H9 (cell line): ENCODE results near the gene CACNA2D3. TPM values are rescaled to one million over a fixed set of nuclear protein-coding genes. Genes with fewer than 3 reads are reported as not detected.

Source experiments
- DNase-seq: peaks from one replicate; pipeline ENCODE4 v3.0.0-alpha.2; 2017
- H2AFZ ChIP-seq: one replicate; pipeline ENCODE4 v1.6.1; 2013; ENCODE audit warnings: mild to moderate bottlenecking, low read length, control low read depth, moderate library complexity
- H2AK5ac ChIP-seq: 2 replicates; pipeline ENCODE4 v1.6.1; 2013; ENCODE audit warnings: low read length, control low read depth, mixed read lengths; ENCODE audit not compliant: insufficient read length
- H2BK120ac ChIP-seq: one replicate; pipeline ENCODE4 v1.6.1; 2013; ENCODE audit warnings: low read depth, mild to moderate bottlenecking, low read length, control low read depth, inconsistent platforms; ENCODE audit not compliant: poor library complexity, severe bottlenecking
- H2BK12ac ChIP-seq: 2 replicates; pipeline ENCODE4 v1.6.1; 2013; ENCODE audit warnings: low read length, control low read depth, mixed read lengths, low read depth; ENCODE audit not compliant: insufficient read length
- H2BK15ac ChIP-seq: 2 replicates; pipeline ENCODE4 v1.6.1; 2013; ENCODE audit warnings: low read depth, low read length, control low read depth
- H2BK20ac ChIP-seq: one replicate; pipeline ENCODE4 v1.6.1; 2013; ENCODE audit warnings: low read depth, mild to moderate bottlenecking, low read length, control low read depth, inconsistent platforms; ENCODE audit not compliant: poor library complexity, severe bottlenecking
- H2BK5ac ChIP-seq: 2 replicates; pipeline ENCODE4 v1.6.1; 2013; ENCODE audit warnings: low read length, control low read depth, mixed read lengths; ENCODE audit not compliant: insufficient read length
- H3K14ac ChIP-seq: 2 replicates; pipeline ENCODE4 v1.6.1; 2013; ENCODE audit warnings: low read length, control low read depth; ENCODE audit not compliant: insufficient read depth
- H3K18ac ChIP-seq: 2 replicates; pipeline ENCODE4 v1.6.1; 2013; ENCODE audit warnings: low read depth, mild to moderate bottlenecking, mixed read lengths, low read length, control low read depth; ENCODE audit not compliant: insufficient read length
- H3K23ac ChIP-seq: 2 replicates; pipeline ENCODE4 v1.6.1; 2013; ENCODE audit warnings: low read length, control low read depth, mixed read lengths, low read depth; ENCODE audit not compliant: insufficient read length
- H3K23me2 ChIP-seq: 2 replicates; pipeline ENCODE4 v1.6.1; 2013; ENCODE audit warnings: low read depth, mild to moderate bottlenecking, mixed read lengths, low read length, control low read depth; ENCODE audit not compliant: insufficient read length, poor library complexity, severe bottlenecking
- H3K27ac ChIP-seq: 2 replicates; pipeline ENCODE4 v1.5.1; 2013; ENCODE audit warnings: low read length, control low read depth, mixed read lengths, low read depth; ENCODE audit not compliant: insufficient read length
- H3K27me3 ChIP-seq: 2 replicates; pipeline ENCODE4 v1.6.1; 2013; ENCODE audit warnings: low read length, control low read depth, inconsistent platforms; ENCODE audit not compliant: insufficient read depth
- H3K4ac ChIP-seq: 2 replicates; pipeline ENCODE4 v1.6.1; 2013; ENCODE audit warnings: low read depth, mild to moderate bottlenecking, control low read depth, inconsistent platforms, low read length, moderate library complexity
- H3K4me1 ChIP-seq: 2 replicates; pipeline ENCODE4 v1.6.1; 2013; ENCODE audit warnings: low read length, control low read depth, inconsistent platforms; ENCODE audit not compliant: insufficient read depth
- H3K4me2 ChIP-seq: 2 replicates; pipeline ENCODE4 v1.6.1; 2013; ENCODE audit warnings: low read length, control low read depth, mixed read lengths; ENCODE audit not compliant: insufficient read length, insufficient read depth
- H3K56ac ChIP-seq: 2 replicates; pipeline ENCODE4 v1.6.1; 2013; ENCODE audit warnings: low read depth, mild to moderate bottlenecking, mixed read lengths, low read length, control low read depth; ENCODE audit not compliant: insufficient read length
- H3K79me1 ChIP-seq: 2 replicates; pipeline ENCODE4 v1.6.1; 2013; ENCODE audit warnings: low read depth, mild to moderate bottlenecking, moderate library complexity, low read length, control low read depth, inconsistent platforms; ENCODE audit not compliant: insufficient read depth, poor library complexity, severe bottlenecking
- H3K79me2 ChIP-seq: 2 replicates; pipeline ENCODE4 v1.6.1; 2013; ENCODE audit warnings: low read length, control low read depth, inconsistent platforms; ENCODE audit not compliant: insufficient read depth
- H3K9ac ChIP-seq: 2 replicates; pipeline ENCODE4 v1.6.1; 2013; ENCODE audit warnings: low read length, control low read depth, mixed read lengths; ENCODE audit not compliant: insufficient read length; ENCODE audit errors: extremely low read depth
- H3K9me3 ChIP-seq: one replicate; pipeline ENCODE4 v1.6.1; 2013; ENCODE audit warnings: low read depth, low read length, inconsistent platforms; ENCODE audit not compliant: control insufficient read depth
- H3T11ph ChIP-seq: one replicate; pipeline ENCODE4 v1.6.1; 2013; ENCODE audit warnings: mild to moderate bottlenecking, low read length, control low read depth, inconsistent platforms
- H4K20me1 ChIP-seq: one replicate; pipeline ENCODE4 v1.6.1; 2013; ENCODE audit not compliant: control insufficient read depth, insufficient read length, insufficient read depth
- H4K5ac ChIP-seq: 2 replicates; pipeline ENCODE4 v1.6.1; 2013; ENCODE audit warnings: low read depth, mild to moderate bottlenecking, mixed read lengths, low read length, control low read depth; ENCODE audit not compliant: insufficient read length
- H4K8ac ChIP-seq: replicated peaks from 2 replicates; pipeline ENCODE4 v1.6.1; 2013; ENCODE audit warnings: low read length, control low read depth, mixed read lengths, low read depth; ENCODE audit not compliant: insufficient read length
- H4K91ac ChIP-seq: 2 replicates; pipeline ENCODE4 v1.6.1; 2013; ENCODE audit warnings: low read depth, mild to moderate bottlenecking, moderate library complexity, mixed read lengths, low read length, control low read depth; ENCODE audit not compliant: insufficient read length
- H3K27ac Mint-ChIP-seq, 3 experiments: 2 replicates in 2 of 3; 3 replicates in 1 of 3; pipeline ENCODE4 v1.8.0; 2020 to 2021; ENCODE audit warnings: mixed read lengths in 3 of 3, mild to moderate bottlenecking in 1 of 3, moderate library complexity in 1 of 3
- H3K27me3 Mint-ChIP-seq: 2 replicates; pipeline ENCODE4 v1.8.0; 2021; ENCODE audit warnings: low read depth, mild to moderate bottlenecking, moderate library complexity, mixed read lengths
- H3K36me3 Mint-ChIP-seq, 3 experiments: 2 replicates in 2 of 3; 3 replicates in 1 of 3; pipeline ENCODE4 v1.8.0; 2020 to 2021; ENCODE audit warnings: low read depth in 3 of 3, mixed read lengths in 3 of 3; ENCODE audit not compliant: insufficient read depth in 1 of 3
- H3K4me1 Mint-ChIP-seq, 2 experiments: 2 replicates each; pipeline ENCODE4 v1.8.0; 2020; ENCODE audit warnings: mixed read lengths in 2 of 2
- H3K4me3 Mint-ChIP-seq, 2 experiments: 2 replicates in 1 of 2; 3 replicates in 1 of 2; pipeline ENCODE4 v1.8.0; 2020 to 2021; ENCODE audit warnings: mild to moderate bottlenecking in 2 of 2, mixed read lengths in 2 of 2, moderate library complexity in 1 of 2
- H3K9me3 Mint-ChIP-seq, 2 experiments: 2 replicates in 1 of 2; 3 replicates in 1 of 2; pipeline ENCODE4 v1.8.0; 2020; ENCODE audit warnings: mild to moderate bottlenecking in 2 of 2, mixed read lengths in 2 of 2, moderate library complexity in 1 of 2
- WGBS: extraction: QIAGEN DNeasy Blood & Tissue Kit; methylation state at CpG from one replicate; pipeline ENCODE4 v1.1.7; 2013; ENCODE audit warnings: missing lambda C conversion rate, low lambda C conversion rate, mixed read lengths; ENCODE audit not compliant: insufficient read length; ENCODE audit errors: extremely low coverage; 5-methylcytosine and 5-hydroxymethylcytosine counted together
- total RNA-seq: library from RNA; stranded (reverse); gene quantifications from 2 replicates; pipeline ENCODE4 v1.2.1, GENCODE V29; 2021
- TF ChIP-seq, protein P1 (sequence below): fragments of 200-600 bp; sonication (generic); conservative IDR thresholded peaks from 3 replicates; pipeline ENCODE4 v1.8.0; 2021; ENCODE audit warnings: antibody characterized with exemption, mild to moderate bottlenecking

Gene CACNA2D3
- total RNA-seq, 1 experiment from 2014 or later = 3.2 TPM

- Histone ChIP-seq H4K91ac (no peak overlapping the region), H2BK12ac (no peak overlapping the region), H3K14ac (no peak overlapping the region), H3K18ac (no peak overlapping the region), H4K20me1 (no peaks in the 10 kb centered on the region), H3K4ac (no peak overlapping the region), H3K27me3 (no peaks in the 10 kb centered on the region), H2BK15ac (no peak overlapping the region), H3K56ac (no peak overlapping the region), H2BK20ac (no peak overlapping the region), H3K23ac (no peak overlapping the region), H2AK5ac (no peak overlapping the region), H4K5ac (no peak overlapping the region), H3K23me2 (no peaks in the 10 kb centered on the region), H4K8ac (no peak overlapping the region), H3K4me1 (peaks cover 3% of the 10 kb centered on the region; the same call in 1 of the 2 replicates), H3K9me3 (no peaks in the 10 kb centered on the region), H3K4me2 (no peak overlapping the region), H3K27ac (no peak overlapping the region), H3K9ac (no peak overlapping the region), H3K79me1 (no peaks in the 10 kb centered on the region), H3T11ph (no peak overlapping the region), H2BK5ac (no peak overlapping the region), H3K79me2 (no peaks in the 10 kb centered on the region), H2AFZ (no peak overlapping the region), H2BK120ac (no peak overlapping the region)
- Mint-ChIP-seq H3K27ac (peak overlapping the region in 2 of 3 experiments; percentile 30 to 35; a peak in 2 of 7 replicates), H3K27me3 (no peaks in the 10 kb centered on the region), H3K9me3 (no peaks in the 10 kb centered on the region), H3K36me3 (peaks cover 0 to 3% (median 2%) of the 10 kb centered on the region in 3 experiments; a peak in 2 of 7 replicates), H3K4me1 (peaks cover 21 to 23% of the 10 kb centered on the region in 2 experiments), H3K4me3 (no peak overlapping the region)
- TF ChIP-seq, protein P1, sequence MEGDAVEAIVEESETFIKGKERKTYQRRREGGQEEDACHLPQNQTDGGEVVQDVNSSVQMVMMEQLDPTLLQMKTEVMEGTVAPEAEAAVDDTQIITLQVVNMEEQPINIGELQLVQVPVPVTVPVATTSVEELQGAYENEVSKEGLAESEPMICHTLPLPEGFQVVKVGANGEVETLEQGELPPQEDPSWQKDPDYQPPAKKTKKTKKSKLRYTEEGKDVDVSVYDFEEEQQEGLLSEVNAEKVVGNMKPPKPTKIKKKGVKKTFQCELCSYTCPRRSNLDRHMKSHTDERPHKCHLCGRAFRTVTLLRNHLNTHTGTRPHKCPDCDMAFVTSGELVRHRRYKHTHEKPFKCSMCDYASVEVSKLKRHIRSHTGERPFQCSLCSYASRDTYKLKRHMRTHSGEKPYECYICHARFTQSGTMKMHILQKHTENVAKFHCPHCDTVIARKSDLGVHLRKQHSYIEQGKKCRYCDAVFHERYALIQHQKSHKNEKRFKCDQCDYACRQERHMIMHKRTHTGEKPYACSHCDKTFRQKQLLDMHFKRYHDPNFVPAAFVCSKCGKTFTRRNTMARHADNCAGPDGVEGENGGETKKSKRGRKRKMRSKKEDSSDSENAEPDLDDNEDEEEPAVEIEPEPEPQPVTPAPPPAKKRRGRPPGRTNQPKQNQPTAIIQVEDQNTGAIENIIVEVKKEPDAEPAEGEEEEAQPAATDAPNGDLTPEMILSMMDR = no peak
- no CpG with 5 or more reads among the region's 8 CpGs for WGBS
- DNase-seq = no peak
These were observed 751.0 kb downstream of the CACNA2D3 start for GRCh38 chr3:54873059-54874010.
